Measurements from ENCODE around the gene KRT78. TPM values are rescaled to one million over a fixed set of nuclear protein-coding genes. Genes with fewer than 3 reads are reported as not detected.
A peak's percentile ranks its signal among the peaks of the same experiment; 100 is the strongest.

Gene KRT78
- total and polyA plus RNA-seq, 9 of the 15 experiments (the other 6 are each of a cell fraction or from before 2014, with no cell fraction given), result not detected

DNA sequence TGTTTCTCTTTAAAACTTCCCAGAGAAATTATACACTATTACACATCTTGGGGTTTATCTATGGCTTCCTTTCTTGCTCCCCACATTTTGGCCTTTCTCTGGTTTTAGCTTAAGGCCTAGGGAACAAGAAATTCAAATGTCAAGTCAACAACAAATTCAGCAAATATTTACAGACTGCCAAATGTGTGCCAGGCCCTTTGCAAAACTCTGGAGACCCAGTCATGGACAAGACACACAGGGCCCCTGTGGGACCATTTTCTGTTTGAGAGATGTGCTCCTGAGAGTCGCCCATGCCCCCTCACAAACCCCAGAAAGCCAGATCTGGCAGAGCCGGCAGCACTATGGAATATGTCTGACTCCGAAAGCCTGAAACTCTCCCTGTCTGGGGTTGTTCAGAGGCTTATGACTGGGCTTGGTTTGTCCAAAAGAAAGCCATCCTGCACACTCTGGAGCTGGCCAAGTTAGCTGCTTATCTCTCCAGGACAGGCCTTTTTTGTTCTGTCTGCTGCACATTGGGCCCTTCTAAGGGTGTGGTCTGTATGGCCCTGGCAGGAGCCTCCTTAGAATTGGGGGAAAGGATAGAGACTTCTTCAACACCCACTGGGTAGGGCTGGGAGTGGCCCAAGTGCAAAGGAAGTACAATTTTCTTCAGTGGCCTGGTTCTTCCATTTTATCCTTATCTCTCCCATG lies 51.8 kb downstream of the KRT78 start (continued):
- TF ChIP-seq TSC22D4 (tag; IDR thresholded peaks at IDR 0.05) (no peak), TCF3 (CRISPR knock-in tag; IDR thresholded peaks at IDR 0.05) (peak; percentile 94), RCOR1 (IDR thresholded peaks at IDR 0.05; ENCODE audit: borderline replicate concordance in 1 of 2, low read depth in 2 of 2, low read length in 2 of 2) (peak; percentile 57 to 81; a peak in 3 of 4 replicates), CXXC5 (CRISPR knock-in tag; IDR thresholded peaks at IDR 0.05) (peak; percentile 45; the same call in 1 of the 2 replicates), DDX20 (tag; IDR thresholded peaks at IDR 0.05; ENCODE audit: low read depth) (no peak), CHD1 (IDR thresholded peaks at IDR 0.05; ENCODE audit: low read length) (no peak), ETV5 (CRISPR knock-in tag; IDR thresholded peaks at IDR 0.05; ENCODE audit: low read depth) (no peak), FOXK1 (CRISPR knock-in tag; IDR thresholded peaks at IDR 0.05; ENCODE audit: borderline replicate concordance) (no peak)
- TF ChIP-seq, protein P1, sequence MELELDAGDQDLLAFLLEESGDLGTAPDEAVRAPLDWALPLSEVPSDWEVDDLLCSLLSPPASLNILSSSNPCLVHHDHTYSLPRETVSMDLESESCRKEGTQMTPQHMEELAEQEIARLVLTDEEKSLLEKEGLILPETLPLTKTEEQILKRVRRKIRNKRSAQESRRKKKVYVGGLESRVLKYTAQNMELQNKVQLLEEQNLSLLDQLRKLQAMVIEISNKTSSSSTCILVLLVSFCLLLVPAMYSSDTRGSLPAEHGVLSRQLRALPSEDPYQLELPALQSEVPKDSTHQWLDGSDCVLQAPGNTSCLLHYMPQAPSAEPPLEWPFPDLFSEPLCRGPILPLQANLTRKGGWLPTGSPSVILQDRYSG (tag; conservative IDR thresholded peaks at IDR 0.05; ENCODE audit: low read depth), result no peak
- TF ChIP-seq, protein P2, sequence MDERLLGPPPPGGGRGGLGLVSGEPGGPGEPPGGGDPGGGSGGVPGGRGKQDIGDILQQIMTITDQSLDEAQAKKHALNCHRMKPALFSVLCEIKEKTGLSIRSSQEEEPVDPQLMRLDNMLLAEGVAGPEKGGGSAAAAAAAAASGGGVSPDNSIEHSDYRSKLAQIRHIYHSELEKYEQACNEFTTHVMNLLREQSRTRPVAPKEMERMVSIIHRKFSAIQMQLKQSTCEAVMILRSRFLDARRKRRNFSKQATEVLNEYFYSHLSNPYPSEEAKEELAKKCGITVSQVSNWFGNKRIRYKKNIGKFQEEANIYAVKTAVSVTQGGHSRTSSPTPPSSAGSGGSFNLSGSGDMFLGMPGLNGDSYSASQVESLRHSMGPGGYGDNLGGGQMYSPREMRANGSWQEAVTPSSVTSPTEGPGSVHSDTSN (CRISPR knock-in tag; IDR thresholded peaks at IDR 0.05; ENCODE audit: low read depth), result no peak
- TF ChIP-seq, protein P2 (tag; conservative IDR thresholded peaks at IDR 0.05; ENCODE audit: low read depth), result no peak
- TF ChIP-seq, protein P3, sequence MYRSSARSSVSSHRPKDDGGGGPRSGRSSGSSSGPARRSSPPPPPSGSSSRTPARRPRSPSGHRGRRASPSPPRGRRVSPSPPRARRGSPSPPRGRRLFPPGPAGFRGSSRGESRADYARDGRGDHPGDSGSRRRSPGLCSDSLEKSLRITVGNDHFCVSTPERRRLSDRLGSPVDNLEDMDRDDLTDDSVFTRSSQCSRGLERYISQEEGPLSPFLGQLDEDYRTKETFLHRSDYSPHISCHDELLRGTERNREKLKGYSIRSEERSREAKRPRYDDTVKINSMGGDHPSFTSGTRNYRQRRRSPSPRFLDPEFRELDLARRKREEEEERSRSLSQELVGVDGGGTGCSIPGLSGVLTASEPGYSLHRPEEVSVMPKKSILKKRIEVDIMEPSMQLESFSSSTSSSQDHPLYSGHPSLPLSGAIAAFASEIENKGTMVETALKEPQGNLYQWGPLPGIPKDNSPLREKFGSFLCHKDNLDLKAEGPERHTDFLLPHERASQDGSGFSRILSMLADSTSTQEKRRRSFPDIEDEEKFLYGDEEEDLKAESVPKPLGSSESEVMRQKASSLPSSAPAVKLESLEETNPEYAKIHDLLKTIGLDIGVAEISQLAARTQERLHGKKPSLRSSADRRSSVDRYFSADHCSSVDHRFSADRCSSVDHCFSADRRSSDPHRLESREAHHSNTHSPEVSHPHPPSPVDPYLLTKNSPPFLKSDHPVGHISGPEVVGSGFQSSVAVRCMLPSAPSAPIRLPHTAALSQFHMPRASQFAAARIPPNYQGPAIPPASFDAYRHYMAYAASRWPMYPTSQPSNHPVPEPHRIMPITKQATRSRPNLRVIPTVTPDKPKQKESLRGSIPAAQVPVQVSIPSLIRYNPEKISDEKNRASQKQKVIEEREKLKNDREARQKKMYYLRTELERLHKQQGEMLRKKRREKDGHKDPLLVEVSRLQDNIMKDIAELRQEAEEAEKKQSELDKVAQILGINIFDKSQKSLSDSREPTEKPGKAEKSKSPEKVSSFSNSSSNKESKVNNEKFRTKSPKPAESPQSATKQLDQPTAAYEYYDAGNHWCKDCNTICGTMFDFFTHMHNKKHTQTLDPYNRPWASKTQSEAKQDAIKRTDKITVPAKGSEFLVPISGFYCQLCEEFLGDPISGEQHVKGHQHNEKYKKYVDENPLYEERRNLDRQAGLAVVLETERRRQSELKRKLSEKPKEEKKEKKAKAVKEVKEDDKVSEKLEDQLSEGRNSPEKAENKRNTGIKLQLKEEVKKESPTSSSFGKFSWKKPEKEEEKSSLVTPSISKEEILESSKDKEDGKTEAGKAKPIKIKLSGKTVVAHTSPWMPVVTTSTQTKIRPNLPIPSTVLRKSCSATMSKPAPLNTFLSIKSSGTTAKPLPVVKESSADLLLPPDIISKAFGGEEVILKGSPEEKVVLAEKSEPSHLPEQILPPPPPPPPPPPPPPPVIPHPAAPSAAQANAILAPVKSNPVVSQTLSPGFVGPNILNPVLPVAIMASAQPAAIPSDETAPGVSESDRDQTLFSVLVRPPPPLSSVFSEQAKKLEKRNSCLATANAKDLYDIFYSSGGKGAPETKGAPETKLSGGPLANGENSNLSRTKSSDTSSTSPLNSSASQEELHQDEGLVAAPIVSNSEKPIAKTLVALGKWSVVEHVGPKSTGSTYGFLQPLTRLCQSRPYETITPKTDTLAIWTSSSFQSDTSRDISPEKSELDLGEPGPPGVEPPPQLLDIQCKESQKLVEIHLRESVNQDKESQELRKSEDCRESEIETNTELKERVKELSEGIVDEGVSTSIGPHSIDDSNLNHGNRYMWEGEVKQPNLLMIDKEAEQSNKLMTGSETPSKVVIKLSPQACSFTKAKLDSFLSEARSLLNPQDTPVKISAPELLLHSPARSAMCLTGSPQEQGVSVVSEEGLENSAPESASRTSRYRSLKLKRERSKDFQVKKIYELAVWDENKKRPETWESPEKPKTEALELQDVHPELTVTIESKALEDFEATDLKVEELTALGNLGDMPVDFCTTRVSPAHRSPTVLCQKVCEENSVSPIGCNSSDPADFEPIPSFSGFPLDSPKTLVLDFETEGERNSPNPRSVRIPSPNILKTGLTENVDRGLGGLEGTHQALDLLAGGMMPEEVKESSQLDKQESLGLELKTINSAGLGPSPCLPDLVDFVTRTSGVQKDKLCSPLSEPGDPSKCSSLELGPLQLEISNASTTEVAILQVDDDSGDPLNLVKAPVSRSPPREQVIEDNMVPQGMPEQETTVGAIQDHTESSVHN (IDR thresholded peaks at IDR 0.05; ENCODE audit: borderline replicate concordance in 1 of 2, low read depth in 1 of 2), result no peak

Measured in K562 (cell line).